Activated T-cell treated with anti-CD3 and anti-CD28 coated beads for 24 hours (primary cell): ENCODE data around the gene JPH4.

Source experiments
- DNase-seq: peaks from one replicate; pipeline ENCODE4 v3.0.0-alpha.2; 2020; ENCODE audit warnings: low read depth

Gene JPH4

GRCh38 chr14:23579311-23579630 lies 681 bp upstream of the JPH4 start:
- no peak for DNase-seq

- DNase-seq: no peak
Observed at GRCh38 chr14:23577710-23578392, 739 bp downstream of the JPH4 start.

- no peak for DNase-seq
Observed at GRCh38 chr14:23577004-23577681, 1.4 kb downstream of the JPH4 start.

GRCh38 chr14:23573384-23574015 lies 5.1 kb downstream of the JPH4 start:
- DNase-seq: no peak

GRCh38 chr14:23572836-23573235 lies 5.8 kb downstream of the JPH4 start:
- no peak for DNase-seq

- DNase-seq: no peak
Observed at GRCh38 chr14:23572524-23572828, 6.1 kb downstream of the JPH4 start.

GRCh38 chr14:23571701-23572523 lies 6.7 kb downstream of the JPH4 start:
- no peak for DNase-seq

GRCh38 chr14:23570806-23571483 lies 7.6 kb downstream of the JPH4 start:
- DNase-seq: no peak

- DNase-seq: no peak
Observed at GRCh38 chr14:23569443-23570151, 9.0 kb downstream of the JPH4 start.

GRCh38 chr14:23568600-23569331 lies 9.8 kb downstream of the JPH4 start:
- no peak for DNase-seq

- no peak for DNase-seq
Observed at GRCh38 chr14:23568021-23568599, 10.5 kb downstream of the JPH4 start.

- DNase-seq: peak; percentile 85
Observed at GRCh38 chr14:23567186-23568020, 11.2 kb downstream of the JPH4 start, which contains the start of gene AP1G2. TSS of gene AP1G2 (minus strand) at chr14:23567791. CDS start at chr14:23567314, 477 bp downstream.

- DNase-seq: no peak
Observed at GRCh38 chr14:23566778-23567185, 11.8 kb downstream of the JPH4 start.

- no peak for DNase-seq
Observed at GRCh38 chr14:23566112-23566777, 12.3 kb downstream of the JPH4 start.

GRCh38 chr14:23565626-23566025 lies 13.0 kb downstream of the JPH4 start:
- no peak for DNase-seq

GRCh38 chr14:23564876-23565275 lies 13.7 kb downstream of the JPH4 start:
- DNase-seq: no peak

- no peak for DNase-seq
Observed at GRCh38 chr14:23564181-23564812, 14.3 kb downstream of the JPH4 start.

- DNase-seq: no peak
Observed at GRCh38 chr14:23563473-23564180, 15.0 kb downstream of the JPH4 start.
